NCI-H1436 treated with DMSO at 0.1 percent for 48 hours (cell line): ENCODE data around the gene G0S2.
A peak's percentile ranks its signal among the peaks of the same experiment; 100 is the strongest.

Source experiments
- DNase-seq: peaks from one replicate; lab custom pipeline; 2025; lab: John Stamatoyannopoulos, UW

The G0S2 gene, protein sequence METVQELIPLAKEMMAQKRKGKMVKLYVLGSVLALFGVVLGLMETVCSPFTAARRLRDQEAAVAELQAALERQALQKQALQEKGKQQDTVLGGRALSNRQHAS

DNA sequence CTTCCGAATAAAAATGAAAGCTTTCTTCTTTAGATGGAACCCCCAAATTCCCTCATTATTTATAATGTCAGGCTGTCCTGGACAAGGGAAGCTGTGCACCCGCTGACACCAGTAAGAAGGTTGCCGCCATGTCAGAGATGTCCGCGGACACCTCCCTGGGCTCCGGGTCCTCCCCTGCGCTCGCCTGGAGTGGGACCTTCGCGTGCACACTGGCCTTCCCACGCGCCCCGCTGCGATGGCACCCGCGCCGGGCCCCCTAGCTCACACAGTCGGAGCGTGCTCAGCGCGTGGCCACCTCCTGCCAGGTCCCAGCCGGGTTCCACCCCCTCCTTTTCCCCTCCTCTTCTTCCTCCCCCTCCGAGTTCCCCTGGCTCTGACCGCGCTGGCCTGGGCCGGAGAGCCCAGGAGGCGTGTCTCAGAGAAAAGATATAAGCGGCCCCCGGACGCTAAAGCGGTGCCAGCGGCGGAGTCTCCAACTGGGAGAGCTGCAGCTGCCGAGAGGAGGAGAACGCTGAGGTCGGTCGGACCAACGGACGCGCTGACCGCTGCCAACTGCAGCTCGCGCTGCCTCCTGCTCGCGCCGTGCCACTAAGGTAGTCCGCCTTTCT lies at the start of gene G0S2:
G0S2 (plus strand) TSS at position 456 of the 608 bp plus-strand sequence. CDS start 273 bp downstream, outside the sequence.
- DNase-seq, result no peak

DNA sequence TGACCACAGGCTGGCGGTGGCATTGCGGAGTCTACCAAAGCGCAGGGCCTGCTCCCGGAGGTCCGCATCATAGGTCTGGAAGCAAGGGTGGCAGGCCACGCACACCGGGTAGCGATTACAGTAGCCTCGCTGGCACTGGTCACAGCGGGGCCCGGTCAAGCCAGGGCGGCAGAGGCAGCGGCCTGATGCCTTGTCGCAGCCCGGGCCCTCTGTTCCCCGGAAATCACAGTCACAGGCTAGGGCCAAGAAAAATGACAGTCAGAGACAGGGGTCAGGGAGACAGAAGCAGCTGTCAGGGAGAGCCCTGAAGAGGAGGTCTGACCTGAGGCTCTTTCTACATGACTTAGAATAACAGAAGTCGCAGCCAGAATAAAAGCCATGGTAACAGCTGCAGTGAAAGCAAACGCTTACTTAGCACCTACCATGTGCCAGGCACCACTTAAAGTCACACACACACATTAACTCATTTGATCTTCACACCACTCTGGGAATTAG lies 49.4 kb upstream of the G0S2 start:
- DNase-seq, result no peak

- no peak for DNase-seq
Measured at GRCh38 chr1:209626346-209627026, 48.7 kb upstream of the G0S2 start.

GRCh38 chr1:209627027-209627731 lies 48.0 kb upstream of the G0S2 start:
- no peak for DNase-seq

DNA sequence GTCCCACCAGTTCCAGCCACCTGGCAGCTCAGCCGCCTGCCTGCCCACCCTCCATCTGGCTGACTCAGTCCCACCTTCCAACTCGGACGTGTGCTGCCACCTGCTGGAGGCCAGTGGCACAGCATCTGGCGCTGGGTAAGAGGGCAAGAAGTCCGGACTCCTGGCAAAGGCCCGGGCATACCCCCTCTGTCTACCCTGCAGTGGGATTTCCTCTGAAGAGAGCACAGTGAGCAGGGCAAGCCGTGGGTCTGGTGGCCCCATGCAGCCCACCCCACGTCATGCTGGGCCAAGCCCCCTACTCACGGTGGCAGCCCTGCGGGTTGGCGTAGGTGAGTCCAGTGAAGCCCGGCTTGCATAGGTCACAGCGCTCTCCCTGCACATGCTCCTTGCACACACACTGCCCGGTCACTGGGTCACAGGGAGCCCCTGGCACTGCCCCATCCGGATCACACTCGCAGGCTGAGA lies 47.4 kb upstream of the G0S2 start:
- peak; percentile 16 for DNase-seq

- no peak for DNase-seq
Measured at GRCh38 chr1:209628618-209629299, 46.5 kb upstream of the G0S2 start.

GRCh38 chr1:209629621-209630382 lies 45.4 kb upstream of the G0S2 start:
- no peak for DNase-seq

DNA sequence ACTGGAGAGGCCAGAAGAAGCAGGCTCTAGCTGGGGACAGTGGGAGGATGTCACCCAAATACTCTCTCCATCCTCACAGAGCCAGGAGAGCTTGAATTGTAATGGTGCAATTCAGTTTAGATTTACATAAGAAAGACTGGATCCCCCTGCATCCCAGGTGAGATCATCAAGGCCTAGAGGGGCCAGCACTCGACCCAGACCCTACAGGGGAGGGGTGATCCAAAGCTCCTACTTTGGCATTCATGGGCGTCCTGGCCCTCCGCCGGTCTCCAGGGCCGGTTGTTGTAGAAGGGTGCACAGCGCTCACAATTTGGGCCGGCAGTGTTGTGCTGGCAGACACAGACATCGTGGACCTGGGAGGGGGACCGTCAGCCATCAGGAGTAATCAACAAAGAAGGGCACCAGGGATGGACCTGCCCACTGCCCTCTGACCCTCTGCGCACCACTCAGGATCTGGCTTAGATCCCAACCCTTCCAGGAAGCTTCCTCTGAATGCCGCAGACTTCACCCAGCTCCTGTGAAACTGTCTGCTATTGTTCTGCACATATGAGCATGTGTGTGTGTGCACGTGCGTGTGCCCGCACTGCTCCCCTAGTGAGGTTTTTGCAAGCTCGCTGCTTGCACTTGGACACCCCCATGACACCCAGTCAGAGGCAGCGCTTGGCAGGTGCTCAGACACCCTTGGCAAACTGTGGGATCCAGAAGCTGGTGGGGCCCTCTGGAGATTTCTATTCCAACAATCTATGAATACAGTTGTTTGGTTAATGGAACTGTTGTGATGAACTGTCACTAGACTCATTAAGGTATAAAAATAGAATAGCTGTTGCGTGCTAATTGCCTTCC lies 44.6 kb upstream of the G0S2 start:
- peak; percentile 31 for DNase-seq

DNA sequence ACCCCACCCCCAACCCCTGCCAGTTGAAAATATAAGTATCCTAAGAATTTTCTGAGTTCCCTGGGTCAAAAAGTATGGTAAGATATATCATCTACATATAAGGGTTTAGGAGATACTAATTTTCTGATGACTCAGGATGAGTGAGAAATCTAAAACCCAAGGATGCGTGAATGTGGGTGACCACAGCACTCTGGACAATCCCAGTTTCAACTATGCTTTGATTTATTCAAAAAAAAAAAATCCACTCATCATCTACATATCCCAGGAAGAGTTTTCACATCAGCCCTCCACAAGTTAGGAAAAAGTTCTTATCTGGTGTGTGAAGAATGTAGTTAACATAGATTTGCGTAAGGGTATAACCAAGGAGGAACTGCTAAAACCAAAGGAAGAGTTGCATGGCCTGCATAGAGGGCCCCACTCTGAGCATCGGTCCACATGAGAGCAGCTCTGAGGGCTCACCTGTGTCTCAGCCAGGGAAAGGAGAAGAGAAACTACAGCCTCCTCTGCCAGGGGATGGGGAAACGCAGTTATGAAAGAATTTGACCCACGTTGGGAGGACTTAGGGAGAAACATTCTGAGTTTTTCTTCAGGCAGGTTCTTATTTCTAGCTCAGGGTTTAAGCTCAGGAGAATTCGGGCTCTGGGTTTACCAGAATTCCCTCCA lies 41.7 kb upstream of the G0S2 start:
- DNase-seq, result no peak

DNA sequence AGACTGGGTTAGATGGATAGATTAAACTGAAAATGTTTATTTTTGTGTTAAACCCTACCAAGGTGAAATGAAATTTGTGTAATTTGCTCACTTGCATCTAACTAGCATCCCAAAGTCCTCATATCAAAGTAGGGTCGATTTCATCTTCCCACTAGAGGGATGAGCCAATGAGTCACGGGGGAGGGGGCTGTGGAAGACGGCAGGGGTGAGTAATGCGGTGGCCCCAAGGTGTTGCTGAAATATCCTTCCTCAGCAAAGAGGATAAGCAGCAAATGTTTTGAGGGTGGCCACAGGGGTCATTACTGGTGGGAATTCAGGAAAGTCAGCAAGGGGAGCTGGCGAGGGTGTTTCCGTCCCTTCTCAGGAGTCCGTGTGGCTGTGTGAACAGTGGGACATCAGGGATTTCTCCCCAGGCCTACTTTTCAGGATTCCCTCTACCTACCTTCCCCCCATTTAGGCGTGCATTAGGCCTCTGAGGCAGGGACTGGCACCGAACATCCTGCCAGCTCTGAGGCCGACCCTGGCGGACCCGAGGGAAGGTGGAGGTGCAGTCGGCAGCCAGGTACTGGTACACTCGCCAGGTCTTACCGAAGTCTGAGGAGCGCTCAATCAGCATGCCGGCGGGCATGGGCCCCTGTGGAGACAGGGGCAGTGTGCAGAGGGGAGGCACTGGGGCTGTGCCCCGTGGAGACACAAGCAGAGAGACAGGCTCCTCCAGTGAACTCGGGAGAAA lies 41.0 kb upstream of the G0S2 start:
- DNase-seq, result no peak

DNA sequence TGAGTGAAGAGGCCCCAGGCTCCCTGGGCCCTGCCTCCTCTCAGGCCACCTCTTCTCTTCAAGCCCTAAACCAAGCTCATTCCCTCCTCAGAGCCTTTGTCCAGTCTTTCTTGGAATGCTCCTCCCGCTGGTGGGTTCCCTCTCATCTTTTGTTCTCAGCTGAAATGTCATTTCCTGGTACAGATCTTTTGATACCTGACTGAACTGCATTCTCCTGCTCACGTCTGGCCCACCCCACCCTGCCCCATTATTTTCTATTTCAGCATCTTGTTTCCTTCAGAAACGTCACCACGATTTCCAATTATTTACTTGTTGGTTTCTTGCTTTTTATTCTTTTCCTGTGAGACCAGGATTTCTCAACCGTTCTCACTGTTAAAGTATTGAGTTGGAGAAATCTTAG lies 39.4 kb upstream of the G0S2 start:
- no peak for DNase-seq

DNA sequence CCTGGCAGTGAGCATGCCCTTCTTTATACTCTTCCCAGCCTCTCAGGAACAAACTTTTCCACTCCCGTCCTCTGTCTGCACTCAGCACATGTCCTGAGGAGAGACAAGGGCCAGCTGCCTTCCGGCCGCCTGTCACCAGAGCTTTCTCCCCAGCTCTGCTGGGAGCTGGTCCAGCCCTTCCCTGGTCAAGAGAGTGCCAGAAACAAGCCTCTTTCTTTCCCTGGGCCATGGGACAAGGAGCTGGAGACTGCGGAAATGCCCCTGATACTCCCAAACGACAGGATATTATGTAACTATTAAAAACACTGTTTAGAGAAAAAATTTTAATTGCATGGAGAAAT lies 33.4 kb upstream of the G0S2 start:
- DNase-seq, result no peak

DNA sequence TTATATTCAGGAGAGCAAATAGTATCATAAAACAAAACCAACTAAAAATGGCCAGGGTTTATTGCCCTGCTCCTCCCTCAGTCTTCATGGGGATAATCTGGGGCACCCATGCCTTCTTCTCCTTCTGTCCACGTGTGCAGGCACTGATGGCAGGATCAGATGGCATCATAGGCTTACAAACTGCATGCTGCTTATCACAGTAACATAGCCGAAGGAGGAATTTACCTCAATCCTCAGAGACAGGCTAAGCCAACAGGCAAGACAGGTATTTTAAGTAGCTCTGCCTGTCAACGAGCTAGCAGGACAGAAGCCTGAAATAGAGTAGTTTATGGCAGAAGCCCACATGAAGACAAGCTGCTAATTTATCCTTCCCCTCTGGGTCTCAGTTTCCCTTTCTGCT lies 32.4 kb upstream of the G0S2 start:
- no peak for DNase-seq

- DNase-seq, result no peak
Measured at GRCh38 chr1:209643285-209644020, 31.8 kb upstream of the G0S2 start.

GRCh38 chr1:209645574-209646452 lies 29.4 kb upstream of the G0S2 start:
- DNase-seq, result no peak

GRCh38 chr1:209646558-209646957 lies 28.7 kb upstream of the G0S2 start:
- DNase-seq, result no peak

DNA sequence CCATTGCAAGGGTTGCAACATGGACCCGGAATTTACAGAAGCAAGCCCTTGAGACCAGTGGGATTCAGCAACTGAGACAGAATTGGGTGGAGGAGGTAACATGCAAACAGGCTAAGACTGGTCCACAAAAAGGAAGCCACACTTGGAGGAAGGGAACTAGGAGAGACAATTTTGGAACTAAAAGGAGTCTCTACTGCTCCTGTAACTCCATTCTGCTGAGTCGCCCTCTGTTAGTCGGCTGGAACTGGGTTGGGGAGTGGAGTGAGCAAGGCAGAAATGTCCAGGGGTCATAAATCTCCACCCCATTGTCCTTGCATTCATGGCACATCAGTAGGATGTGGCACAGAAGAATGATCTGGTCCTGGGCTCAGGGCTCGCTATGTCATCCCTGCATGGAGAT lies 28.1 kb upstream of the G0S2 start:
- no peak for DNase-seq

GRCh38 chr1:209648346-209648745 lies 26.9 kb upstream of the G0S2 start:
- DNase-seq, result no peak
